GM18951 (cell line): ENCODE data around the gene GRPEL2.
"Not testable (repeated sequence)": the region's sequence is repeated elsewhere in the genome, so short reads cannot be mapped to it uniquely, and the experiment has no call there.

Experiments
- POLR2A ChIP-seq: IDR thresholded peaks from 4 replicates; pipeline ENCODE4 v1.6.1; 2011; ENCODE audit warnings: mild to moderate bottlenecking; ENCODE audit not compliant: insufficient read length, insufficient read depth; ENCODE audit errors: extremely low read depth
- in situ Hi-C: fragments of 300-500 bp; cut with MboI; formaldehyde crosslinking; loops from one replicate; pipeline ENCODE4 v1.12.0; 2022; ENCODE audit warnings: low sequenced_read_pairs, mixed read lengths, inconsistent platforms; ENCODE audit not compliant: unreplicated experiment

The GRPEL2 gene

DNA sequence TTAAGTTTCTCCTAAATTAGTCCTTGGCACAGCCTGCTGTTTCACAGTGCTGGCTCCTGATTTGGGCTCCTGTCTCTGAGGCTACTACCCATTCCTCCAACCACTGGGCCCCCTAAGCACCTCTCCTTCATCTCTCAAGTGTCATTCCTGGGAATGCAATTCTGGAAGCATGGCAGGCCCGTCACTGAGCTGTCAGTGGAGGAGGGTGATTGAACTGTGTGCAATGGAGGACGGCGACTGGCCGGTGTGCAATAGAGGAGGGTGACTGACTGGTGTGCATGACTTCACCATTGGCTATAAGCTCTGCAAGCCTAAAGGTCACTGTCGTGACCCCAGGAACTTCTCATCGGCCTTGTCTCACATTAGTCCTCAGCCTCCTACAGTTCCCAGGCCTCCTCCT, 46.2 kb downstream of the GRPEL2 start:
- in situ Hi-C loops = no loop called here
- TF ChIP-seq POLR2A = no peak

DNA sequence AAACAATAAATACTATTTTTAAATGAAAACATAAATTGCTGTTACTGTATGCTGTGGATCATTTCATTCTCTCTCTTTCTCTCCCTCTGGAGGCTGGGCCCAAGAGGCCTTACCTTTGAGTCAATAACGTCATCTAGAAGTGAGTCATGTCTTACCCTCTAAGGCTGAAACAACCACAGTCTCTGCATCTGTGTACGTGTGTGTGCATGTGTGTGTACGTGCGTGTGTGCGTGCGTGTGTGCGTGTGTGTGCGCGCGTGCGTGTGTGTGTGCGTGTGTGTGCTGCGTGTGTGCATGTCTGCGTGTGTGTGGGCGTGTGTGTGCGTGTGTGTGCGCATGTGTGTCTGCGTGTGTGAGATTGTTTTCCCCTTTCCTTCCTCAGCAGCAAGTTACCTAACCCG, 47.4 kb downstream of the GRPEL2 start:
- TF ChIP-seq POLR2A = no peak
- in situ Hi-C loops = no loop called here

DNA sequence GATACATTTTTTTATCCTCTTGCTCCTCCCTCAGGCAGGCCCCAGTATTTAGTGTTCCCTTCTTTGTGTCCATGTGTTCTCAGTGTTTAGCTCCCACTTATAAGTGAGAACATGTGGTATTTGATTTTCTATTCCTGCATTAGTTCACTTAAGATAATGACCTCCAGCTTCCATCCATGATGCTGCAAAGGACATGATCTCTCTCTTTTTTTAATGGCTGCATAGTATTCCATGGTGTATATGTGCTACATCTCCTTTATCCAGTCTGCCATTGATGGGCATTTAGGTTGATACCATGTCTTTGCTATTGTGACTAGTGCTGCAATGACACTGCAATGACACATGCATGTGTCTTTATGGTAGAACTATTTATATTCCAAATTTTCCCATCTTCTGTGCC, 49.7 kb downstream of the GRPEL2 start:
- in situ Hi-C loops = not testable (repeated sequence)

DNA sequence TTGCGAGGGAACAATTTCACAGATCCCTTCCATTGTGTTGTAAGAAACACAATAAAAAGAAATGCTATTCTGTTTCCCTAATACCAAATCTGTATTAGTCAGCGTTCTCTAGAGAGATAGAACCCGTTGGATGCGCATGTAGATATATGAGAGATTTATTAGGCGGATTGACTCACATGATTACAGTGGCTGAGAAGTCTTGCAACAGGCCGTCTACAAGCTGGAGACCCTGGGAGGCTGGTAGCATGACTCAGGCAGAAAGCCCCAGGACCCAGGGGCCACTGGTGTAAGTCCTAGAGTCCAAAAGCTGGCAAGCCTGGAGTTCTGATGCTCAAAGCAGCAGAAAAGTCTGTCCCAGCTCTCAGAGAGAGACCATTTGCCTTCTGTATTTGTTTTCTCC, 52.2 kb downstream of the GRPEL2 start:
- in situ Hi-C loops = no loop called here
- TF ChIP-seq POLR2A = no peak

DNA sequence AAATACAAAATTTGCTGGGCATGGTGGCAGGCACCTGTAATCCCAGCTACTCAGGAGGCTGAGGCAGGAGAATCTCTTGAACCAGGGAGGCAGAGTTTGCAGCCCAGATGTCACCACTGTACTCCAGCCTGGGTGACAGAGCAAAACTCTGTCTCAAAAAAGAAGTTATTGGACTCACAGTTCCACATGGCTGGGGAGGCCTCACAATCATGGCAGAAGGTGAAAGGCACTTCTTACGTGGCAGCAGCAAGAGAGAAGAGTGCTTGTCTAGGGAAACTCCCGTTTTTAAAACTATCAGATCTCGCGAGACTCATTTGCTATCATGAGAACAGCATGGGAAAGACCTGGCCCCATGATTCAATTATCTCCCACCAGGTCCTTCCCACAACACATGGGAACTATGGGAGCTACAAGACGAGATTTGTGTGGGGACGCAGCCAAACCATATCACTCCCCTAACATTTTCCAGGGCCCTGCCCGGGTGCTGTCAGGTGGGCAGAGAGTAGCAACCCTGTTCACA, 53.5 kb downstream of the GRPEL2 start:
- in situ Hi-C loops = not testable (repeated sequence)

DNA sequence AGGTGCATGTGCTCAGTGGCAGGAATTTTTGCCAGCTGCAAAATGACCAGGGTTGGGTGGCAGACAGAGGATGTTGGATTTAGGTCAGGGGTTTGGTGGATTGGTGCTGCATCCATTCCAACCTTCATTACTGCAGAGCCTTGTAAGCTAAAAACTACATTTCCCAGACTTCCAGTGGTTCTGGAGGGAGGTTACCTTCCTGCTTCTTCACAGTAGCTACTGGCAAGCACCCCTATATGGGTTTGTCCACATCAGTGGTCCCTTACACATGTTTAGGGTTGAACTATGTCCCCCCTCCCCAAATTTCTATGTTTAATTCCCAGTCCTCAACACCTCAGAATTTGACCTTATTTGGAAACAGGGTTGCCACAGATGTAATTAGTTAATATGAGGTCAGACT, 54.5 kb downstream of the GRPEL2 start:
- TF ChIP-seq POLR2A = no peak
- in situ Hi-C loops = no loop called here

DNA sequence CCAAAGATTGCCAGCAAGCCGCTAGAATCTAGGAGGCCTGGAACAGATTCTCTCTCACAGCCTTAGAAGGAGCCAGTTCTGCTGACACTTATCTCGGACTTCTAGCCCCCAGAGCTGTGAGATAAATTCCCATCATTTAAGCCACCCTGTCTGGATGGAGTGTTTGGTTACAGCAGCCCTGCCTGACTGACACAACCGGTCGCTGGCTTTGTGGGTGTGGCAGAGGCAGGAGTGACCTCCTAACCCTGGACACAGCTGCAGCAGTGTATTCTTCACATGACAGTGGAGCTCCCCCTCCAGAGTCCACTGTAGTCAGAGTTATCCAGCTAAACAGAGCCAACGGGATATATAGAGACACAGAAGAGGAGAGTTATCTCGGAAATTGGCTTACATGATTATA, 55.0 kb downstream of the GRPEL2 start:
- in situ Hi-C loops = no loop called here
- no peak for TF ChIP-seq POLR2A

DNA sequence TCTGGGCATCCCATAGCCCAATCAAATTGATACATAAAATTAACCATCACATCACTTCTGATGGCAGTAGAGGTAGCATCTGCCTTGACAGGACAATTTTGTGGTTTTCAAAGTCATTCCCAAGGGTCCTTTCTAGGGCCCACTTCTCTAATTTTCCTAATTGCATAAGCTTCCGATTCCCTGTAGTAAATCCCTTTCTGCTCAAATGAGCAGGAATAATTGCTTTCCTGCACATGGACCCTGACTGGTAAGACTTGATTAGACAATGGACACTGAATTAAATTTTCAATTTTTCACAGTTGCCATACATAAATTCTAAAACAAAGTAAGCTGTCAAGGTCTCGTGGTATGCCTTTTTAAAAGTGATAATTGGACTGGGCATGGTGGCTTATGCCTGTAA, 55.8 kb downstream of the GRPEL2 start:
- in situ Hi-C loops = no loop called here
- no peak for TF ChIP-seq POLR2A

DNA sequence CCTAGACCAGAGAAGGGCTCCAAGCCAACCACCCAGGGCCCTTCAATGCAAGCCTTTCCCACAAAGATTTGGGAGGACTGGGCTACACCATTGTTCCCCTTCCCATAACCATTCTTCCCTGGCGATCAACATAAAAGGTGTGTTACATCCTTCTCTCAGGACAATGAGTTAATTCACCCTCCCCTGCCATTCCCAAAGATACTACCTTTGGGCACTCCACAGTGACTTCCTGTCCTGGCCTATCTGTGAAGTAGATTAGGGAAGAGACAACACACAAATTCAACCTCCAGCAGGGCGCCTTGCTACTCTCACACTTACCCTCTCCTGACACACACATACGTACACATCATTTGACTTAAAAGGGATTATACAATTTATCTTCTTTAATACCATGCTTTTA, 57.0 kb downstream of the GRPEL2 start:
- TF ChIP-seq POLR2A = no peak
- in situ Hi-C loops = no loop called here
